HepG2 (cell line): Measurements from ENCODE around the gene GP1BA. TPM values are rescaled to one million over a fixed set of nuclear protein-coding genes. Genes with fewer than 3 reads are reported as not detected.
A peak's percentile ranks its signal among the peaks of the same experiment; 100 is the strongest.

Source experiments
- AGO2 ChIP-seq: fragments of 200-400 bp; formaldehyde crosslinking; optimal IDR thresholded peaks from 2 replicates; pipeline ENCODE3; 2017; ENCODE audit warnings: mild to moderate bottlenecking, low read depth, low read length, moderate library complexity
- CBFB ChIP-seq: sonication (generic); formaldehyde crosslinking; IDR thresholded peaks from 2 replicates; pipeline ENCODE4 v1.4.0; 2020; ENCODE audit warnings: missing genetic modification reagents
- JUND ChIP-seq: sonication (generic); formaldehyde crosslinking; IDR thresholded peaks from 2 replicates; pipeline ENCODE4 v1.8.0; 2022; ENCODE audit warnings: mild to moderate bottlenecking, missing genetic modification reagents
- MYC ChIP-seq: sonication (generic); formaldehyde crosslinking; IDR thresholded peaks from 2 replicates; pipeline ENCODE4 v1.9.0; 2021; ENCODE audit warnings: missing genetic modification reagents, borderline replicate concordance
- NFKB2 ChIP-seq: sonication (generic); formaldehyde crosslinking; IDR thresholded peaks from 2 replicates; pipeline ENCODE4 v1.4.0; 2020; ENCODE audit warnings: missing genetic modification reagents, borderline replicate concordance
- PAWR ChIP-seq: sonication (generic); formaldehyde crosslinking; IDR thresholded peaks from 2 replicates; pipeline ENCODE4 v1.4.0; 2020; ENCODE audit warnings: missing genetic modification reagents, mild to moderate bottlenecking, borderline replicate concordance
- PRDM15 ChIP-seq: sonication (generic); formaldehyde crosslinking; IDR thresholded peaks from 2 replicates; pipeline ENCODE4 v1.4.0; 2020; ENCODE audit warnings: missing genetic modification reagents
- ZBTB10 ChIP-seq: sonication (generic); formaldehyde crosslinking; IDR thresholded peaks from 2 replicates; pipeline ENCODE4 v1.4.0; 2020; ENCODE audit warnings: missing genetic modification reagents, borderline replicate concordance
- ZNF205 ChIP-seq: IDR thresholded peaks from 2 replicates; pipeline ENCODE4 v1.6.1; 2018; ENCODE audit warnings: missing biosample characterization, missing genetic modification reagents
- ZNF549 ChIP-seq: sonication (generic); formaldehyde crosslinking; IDR thresholded peaks from 2 replicates; pipeline ENCODE4 v1.5.0; 2020; ENCODE audit warnings: missing genetic modification reagents
- ZNF878 ChIP-seq: sonication (generic); formaldehyde crosslinking; IDR thresholded peaks from 2 replicates; pipeline ENCODE4 v1.8.1; 2023; ENCODE audit warnings: mild to moderate bottlenecking, missing genetic modification reagents, moderate library complexity
- polyA plus RNA-seq, 8 experiments: library from polyadenylated mRNA; depleted of rRNA in 3 of 8; stranded (reverse) in 7 of 8; unstranded in 1 of 8; fragments of >200 nt; fragmentation: Illumina TruSeq in 4 of 8; extraction: Trizol in 4 of 8; gene quantifications; 2 replicates each; pipeline versions ENCODE4 v1.2.1 to v1.2.3, GENCODE V29; 2011 to 2016; ENCODE audit warnings: low read depth in 4 of 8, missing spikeins in 1 of 8, mixed read lengths in 1 of 8; ENCODE audit not compliant: insufficient read depth in 1 of 8
- total RNA-seq, 5 experiments: library from RNA; depleted of rRNA; stranded (reverse); fragments of >200 nt; fragmentation: Illumina TruSeq; extraction: Trizol; gene quantifications; 2 replicates each; pipeline ENCODE4 v1.2.3, GENCODE V29; 2016; ENCODE audit warnings: low read depth in 1 of 5
- TF ChIP-seq, protein P1 (sequence below), 2 experiments: fragments of 450-650 bp in 1 of 2; sonication (generic) in 1 of 2; formaldehyde crosslinking in 1 of 2; IDR thresholded peaks; 2 replicates each; pipeline versions ENCODE4 v1.6.1 to v1.8.0; 2016 to 2022; ENCODE audit warnings: antibody characterized with exemption in 1 of 2, mild to moderate bottlenecking in 1 of 2, missing genetic modification reagents in 1 of 2

Gene GP1BA
- total and polyA plus RNA-seq, 2 of the 13 experiments (the other 11 are each of a cell fraction or from before 2014, with no cell fraction given): not detected

- TF ChIP-seq ZNF205 (0 out of 2 replicates have a peak, but pooled peaks have one; percentile 23), NFKB2 (CRISPR knock-in tag) (peak; percentile 69), JUND (CRISPR knock-in tag) (peak; percentile 58), AGO2 (peak; percentile 92), CBFB (CRISPR knock-in tag) (no peak), ZNF549 (CRISPR knock-in tag) (no peak), MYC (CRISPR knock-in tag) (peak; percentile 98), ZBTB10 (CRISPR knock-in tag) (0 out of 2 replicates have a peak, but pooled peaks have one; percentile 24), ZNF878 (CRISPR knock-in tag) (peak; percentile 59; the same call in 1 of the 2 replicates), PAWR (CRISPR knock-in tag) (no peak), PRDM15 (peak; percentile 35; the same call in 1 of the 2 replicates)
- TF ChIP-seq, protein P1, sequence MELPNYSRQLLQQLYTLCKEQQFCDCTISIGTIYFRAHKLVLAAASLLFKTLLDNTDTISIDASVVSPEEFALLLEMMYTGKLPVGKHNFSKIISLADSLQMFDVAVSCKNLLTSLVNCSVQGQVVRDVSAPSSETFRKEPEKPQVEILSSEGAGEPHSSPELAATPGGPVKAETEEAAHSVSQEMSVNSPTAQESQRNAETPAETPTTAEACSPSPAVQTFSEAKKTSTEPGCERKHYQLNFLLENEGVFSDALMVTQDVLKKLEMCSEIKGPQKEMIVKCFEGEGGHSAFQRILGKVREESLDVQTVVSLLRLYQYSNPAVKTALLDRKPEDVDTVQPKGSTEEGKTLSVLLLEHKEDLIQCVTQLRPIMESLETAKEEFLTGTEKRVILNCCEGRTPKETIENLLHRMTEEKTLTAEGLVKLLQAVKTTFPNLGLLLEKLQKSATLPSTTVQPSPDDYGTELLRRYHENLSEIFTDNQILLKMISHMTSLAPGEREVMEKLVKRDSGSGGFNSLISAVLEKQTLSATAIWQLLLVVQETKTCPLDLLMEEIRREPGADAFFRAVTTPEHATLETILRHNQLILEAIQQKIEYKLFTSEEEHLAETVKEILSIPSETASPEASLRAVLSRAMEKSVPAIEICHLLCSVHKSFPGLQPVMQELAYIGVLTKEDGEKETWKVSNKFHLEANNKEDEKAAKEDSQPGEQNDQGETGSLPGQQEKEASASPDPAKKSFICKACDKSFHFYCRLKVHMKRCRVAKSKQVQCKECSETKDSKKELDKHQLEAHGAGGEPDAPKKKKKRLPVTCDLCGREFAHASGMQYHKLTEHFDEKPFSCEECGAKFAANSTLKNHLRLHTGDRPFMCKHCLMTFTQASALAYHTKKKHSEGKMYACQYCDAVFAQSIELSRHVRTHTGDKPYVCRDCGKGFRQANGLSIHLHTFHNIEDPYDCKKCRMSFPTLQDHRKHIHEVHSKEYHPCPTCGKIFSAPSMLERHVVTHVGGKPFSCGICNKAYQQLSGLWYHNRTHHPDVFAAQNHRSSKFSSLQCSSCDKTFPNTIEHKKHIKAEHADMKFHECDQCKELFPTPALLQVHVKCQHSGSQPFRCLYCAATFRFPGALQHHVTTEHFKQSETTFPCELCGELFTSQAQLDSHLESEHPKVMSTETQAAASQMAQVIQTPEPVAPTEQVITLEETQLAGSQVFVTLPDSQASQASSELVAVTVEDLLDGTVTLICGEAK (IDR thresholded peaks at IDR 0.05): no peak
- TF ChIP-seq, protein P1 (CRISPR knock-in tag; IDR thresholded peaks at IDR 0.05): peak; percentile 57; the same call in 1 of the 2 replicates
Observed at GRCh38 chr17:4949321-4950074, 17.4 kb downstream of the GP1BA start (continued).
